HCT116 (cell line): ENCODE data around the gene SETD6.

ENCODE experiments used
- CTCF ChIP-seq, 3 experiments: fragments of 200-600 bp in 1 of 3; sonication (generic) in 1 of 3; IDR thresholded peaks in 2 of 3; conservative IDR thresholded peaks in 1 of 3; 2 replicates each; pipeline ENCODE4 v1.5.1; 2012 to 2017; ENCODE audit warnings: low read depth in 2 of 3, low read length in 2 of 3, antibody characterized with exemption in 1 of 3, borderline replicate concordance in 1 of 3, control low read depth in 1 of 3, mild to moderate bottlenecking in 1 of 3, mixed read lengths in 1 of 3, mixed run types in 1 of 3, moderate library complexity in 1 of 3; ENCODE audit not compliant: insufficient read depth in 1 of 3
- EGR1 ChIP-seq: IDR thresholded peaks from 2 replicates; pipeline ENCODE4 v1.6.1; 2012; ENCODE audit warnings: low read depth
- EZH2 ChIP-seq: fragments of 200-600 bp; sonication (generic); IDR thresholded peaks from 2 replicates; pipeline ENCODE4 v1.6.1; 2017; ENCODE audit warnings: antibody characterized with exemption, mixed run types
- MAX ChIP-seq: IDR thresholded peaks from 2 replicates; pipeline ENCODE4 v1.6.1; 2012
- POLR2A ChIP-seq: IDR thresholded peaks from 2 replicates; pipeline ENCODE4 v1.7.0; 2011; ENCODE audit warnings: borderline replicate concordance; ENCODE audit not compliant: insufficient read depth, insufficient read length; ENCODE audit errors: extremely low read depth

GRCh38 chr16:58474296-58474695, 41.0 kb upstream of the SETD6 start:
- no peak for TF ChIP-seq EGR1
- TF ChIP-seq CTCF (IDR thresholded peaks at IDR 0.05 in 2 of 3, conservative IDR thresholded peaks at IDR 0.05 in 1 of 3; ENCODE audit: borderline replicate concordance in 1 of 3, insufficient read depth in 1 of 3, low read depth in 2 of 3, low read length in 2 of 3), result no peak
- TF ChIP-seq POLR2A, result no peak
- no peak for TF ChIP-seq EZH2
- no peak for TF ChIP-seq MAX
